H9 (cell line): Measurements from ENCODE around the gene KIAA0513. TPM values are rescaled to one million over a fixed set of nuclear protein-coding genes. Genes with fewer than 3 reads are reported as not detected.

Experiments used
- DNase-seq: peaks from one replicate; pipeline ENCODE4 v3.0.0-alpha.2; 2017
- H2AFZ ChIP-seq: one replicate; pipeline ENCODE4 v1.6.1; 2013; ENCODE audit warnings: mild to moderate bottlenecking, low read length, control low read depth, moderate library complexity
- H2AK5ac ChIP-seq: 2 replicates; pipeline ENCODE4 v1.6.1; 2013; ENCODE audit warnings: low read length, control low read depth, mixed read lengths; ENCODE audit not compliant: insufficient read length
- H2BK120ac ChIP-seq: one replicate; pipeline ENCODE4 v1.6.1; 2013; ENCODE audit warnings: low read depth, mild to moderate bottlenecking, low read length, control low read depth, inconsistent platforms; ENCODE audit not compliant: poor library complexity, severe bottlenecking
- H2BK12ac ChIP-seq: 2 replicates; pipeline ENCODE4 v1.6.1; 2013; ENCODE audit warnings: low read length, control low read depth, mixed read lengths, low read depth; ENCODE audit not compliant: insufficient read length
- H2BK15ac ChIP-seq: 2 replicates; pipeline ENCODE4 v1.6.1; 2013; ENCODE audit warnings: low read depth, low read length, control low read depth
- H2BK20ac ChIP-seq: one replicate; pipeline ENCODE4 v1.6.1; 2013; ENCODE audit warnings: low read depth, mild to moderate bottlenecking, low read length, control low read depth, inconsistent platforms; ENCODE audit not compliant: poor library complexity, severe bottlenecking
- H2BK5ac ChIP-seq: 2 replicates; pipeline ENCODE4 v1.6.1; 2013; ENCODE audit warnings: low read length, control low read depth, mixed read lengths; ENCODE audit not compliant: insufficient read length
- H3K14ac ChIP-seq: 2 replicates; pipeline ENCODE4 v1.6.1; 2013; ENCODE audit warnings: low read length, control low read depth; ENCODE audit not compliant: insufficient read depth
- H3K18ac ChIP-seq: 2 replicates; pipeline ENCODE4 v1.6.1; 2013; ENCODE audit warnings: low read depth, mild to moderate bottlenecking, mixed read lengths, low read length, control low read depth; ENCODE audit not compliant: insufficient read length
- H3K23ac ChIP-seq: 2 replicates; pipeline ENCODE4 v1.6.1; 2013; ENCODE audit warnings: low read length, control low read depth, mixed read lengths, low read depth; ENCODE audit not compliant: insufficient read length
- H3K23me2 ChIP-seq: 2 replicates; pipeline ENCODE4 v1.6.1; 2013; ENCODE audit warnings: low read depth, mild to moderate bottlenecking, mixed read lengths, low read length, control low read depth; ENCODE audit not compliant: insufficient read length, poor library complexity, severe bottlenecking
- H3K27ac ChIP-seq: 2 replicates; pipeline ENCODE4 v1.5.1; 2013; ENCODE audit warnings: low read length, control low read depth, mixed read lengths, low read depth; ENCODE audit not compliant: insufficient read length
- H3K27me3 ChIP-seq: 2 replicates; pipeline ENCODE4 v1.6.1; 2013; ENCODE audit warnings: low read length, control low read depth, inconsistent platforms; ENCODE audit not compliant: insufficient read depth
- H3K4ac ChIP-seq: 2 replicates; pipeline ENCODE4 v1.6.1; 2013; ENCODE audit warnings: low read depth, mild to moderate bottlenecking, control low read depth, inconsistent platforms, low read length, moderate library complexity
- H3K4me1 ChIP-seq: 2 replicates; pipeline ENCODE4 v1.6.1; 2013; ENCODE audit warnings: low read length, control low read depth, inconsistent platforms; ENCODE audit not compliant: insufficient read depth
- H3K4me2 ChIP-seq: 2 replicates; pipeline ENCODE4 v1.6.1; 2013; ENCODE audit warnings: low read length, control low read depth, mixed read lengths; ENCODE audit not compliant: insufficient read length, insufficient read depth
- H3K56ac ChIP-seq: 2 replicates; pipeline ENCODE4 v1.6.1; 2013; ENCODE audit warnings: low read depth, mild to moderate bottlenecking, mixed read lengths, low read length, control low read depth; ENCODE audit not compliant: insufficient read length
- H3K79me1 ChIP-seq: 2 replicates; pipeline ENCODE4 v1.6.1; 2013; ENCODE audit warnings: low read depth, mild to moderate bottlenecking, moderate library complexity, low read length, control low read depth, inconsistent platforms; ENCODE audit not compliant: insufficient read depth, poor library complexity, severe bottlenecking
- H3K79me2 ChIP-seq: 2 replicates; pipeline ENCODE4 v1.6.1; 2013; ENCODE audit warnings: low read length, control low read depth, inconsistent platforms; ENCODE audit not compliant: insufficient read depth
- H3K9ac ChIP-seq: 2 replicates; pipeline ENCODE4 v1.6.1; 2013; ENCODE audit warnings: low read length, control low read depth, mixed read lengths; ENCODE audit not compliant: insufficient read length; ENCODE audit errors: extremely low read depth
- H3K9me3 ChIP-seq: one replicate; pipeline ENCODE4 v1.6.1; 2013; ENCODE audit warnings: low read depth, low read length, inconsistent platforms; ENCODE audit not compliant: control insufficient read depth
- H3T11ph ChIP-seq: one replicate; pipeline ENCODE4 v1.6.1; 2013; ENCODE audit warnings: mild to moderate bottlenecking, low read length, control low read depth, inconsistent platforms
- H4K20me1 ChIP-seq: one replicate; pipeline ENCODE4 v1.6.1; 2013; ENCODE audit not compliant: control insufficient read depth, insufficient read length, insufficient read depth
- H4K5ac ChIP-seq: 2 replicates; pipeline ENCODE4 v1.6.1; 2013; ENCODE audit warnings: low read depth, mild to moderate bottlenecking, mixed read lengths, low read length, control low read depth; ENCODE audit not compliant: insufficient read length
- H4K8ac ChIP-seq: replicated peaks from 2 replicates; pipeline ENCODE4 v1.6.1; 2013; ENCODE audit warnings: low read length, control low read depth, mixed read lengths, low read depth; ENCODE audit not compliant: insufficient read length
- H4K91ac ChIP-seq: 2 replicates; pipeline ENCODE4 v1.6.1; 2013; ENCODE audit warnings: low read depth, mild to moderate bottlenecking, moderate library complexity, mixed read lengths, low read length, control low read depth; ENCODE audit not compliant: insufficient read length
- H3K27ac Mint-ChIP-seq, 3 experiments: 2 replicates in 2 of 3; 3 replicates in 1 of 3; pipeline ENCODE4 v1.8.0; 2020 to 2021; ENCODE audit warnings: mixed read lengths in 3 of 3, mild to moderate bottlenecking in 1 of 3, moderate library complexity in 1 of 3
- H3K27me3 Mint-ChIP-seq: 2 replicates; pipeline ENCODE4 v1.8.0; 2021; ENCODE audit warnings: low read depth, mild to moderate bottlenecking, moderate library complexity, mixed read lengths
- H3K36me3 Mint-ChIP-seq, 3 experiments: 2 replicates in 2 of 3; 3 replicates in 1 of 3; pipeline ENCODE4 v1.8.0; 2020 to 2021; ENCODE audit warnings: low read depth in 3 of 3, mixed read lengths in 3 of 3; ENCODE audit not compliant: insufficient read depth in 1 of 3
- H3K4me1 Mint-ChIP-seq, 2 experiments: 2 replicates each; pipeline ENCODE4 v1.8.0; 2020; ENCODE audit warnings: mixed read lengths in 2 of 2
- H3K4me3 Mint-ChIP-seq, 2 experiments: 2 replicates in 1 of 2; 3 replicates in 1 of 2; pipeline ENCODE4 v1.8.0; 2020 to 2021; ENCODE audit warnings: mild to moderate bottlenecking in 2 of 2, mixed read lengths in 2 of 2, moderate library complexity in 1 of 2
- H3K9me3 Mint-ChIP-seq, 2 experiments: 2 replicates in 1 of 2; 3 replicates in 1 of 2; pipeline ENCODE4 v1.8.0; 2020; ENCODE audit warnings: mild to moderate bottlenecking in 2 of 2, mixed read lengths in 2 of 2, moderate library complexity in 1 of 2
- WGBS: extraction: QIAGEN DNeasy Blood & Tissue Kit; methylation state at CpG from one replicate; pipeline ENCODE4 v1.1.7; 2013; ENCODE audit warnings: missing lambda C conversion rate, low lambda C conversion rate, mixed read lengths; ENCODE audit not compliant: insufficient read length; ENCODE audit errors: extremely low coverage; 5-methylcytosine and 5-hydroxymethylcytosine counted together
- total RNA-seq: library from RNA; stranded (reverse); gene quantifications from 2 replicates; pipeline ENCODE4 v1.2.1, GENCODE V29; 2021
- TF ChIP-seq, protein P1 (sequence below): fragments of 200-600 bp; sonication (generic); conservative IDR thresholded peaks from 3 replicates; pipeline ENCODE4 v1.8.0; 2021; ENCODE audit warnings: antibody characterized with exemption, mild to moderate bottlenecking

KIAA0513 gene
- total RNA-seq, 1 experiment from 2014 or later = 4.7 TPM

DNA sequence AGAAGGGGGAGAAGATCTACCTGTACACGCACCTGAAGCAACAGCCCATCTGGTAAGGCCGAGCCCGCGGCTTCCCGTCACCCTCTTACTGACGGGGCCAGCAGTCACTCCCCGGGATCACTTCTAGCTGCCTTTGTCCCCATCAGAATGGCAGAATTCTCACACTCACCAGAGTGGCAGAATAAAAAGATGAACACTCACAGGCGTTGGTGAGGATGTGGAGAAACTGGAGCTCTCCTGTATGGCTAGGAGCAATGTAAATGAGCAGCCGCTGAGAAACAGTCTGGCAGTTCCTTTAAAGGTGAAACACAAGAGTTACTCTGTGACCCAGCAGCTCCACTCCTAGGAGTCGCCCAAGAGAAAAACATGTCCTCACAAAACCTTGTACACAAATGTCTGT, 51.4 kb downstream of the KIAA0513 start:
- H2BK5ac ChIP-seq = no peak overlapping the region
- no peak overlapping the region for H4K8ac ChIP-seq
- no peak overlapping the region for H3K27ac ChIP-seq
- no peaks in the 10 kb centered on the region; the same call in 1 of the 2 replicates for H3K4me1 ChIP-seq
- H3K27me3 ChIP-seq = peaks cover 11% of the 10 kb centered on the region; the same call in 1 of the 2 replicates
- H3K9ac ChIP-seq = no peak overlapping the region
- H3K14ac ChIP-seq = no peak overlapping the region
- DNase-seq = no peak
- H3K79me1 ChIP-seq = no peaks in the 10 kb centered on the region
- H2BK12ac ChIP-seq = no peak overlapping the region
- no peak overlapping the region for H3K4me2 ChIP-seq
- no peaks in the 10 kb centered on the region for H4K20me1 ChIP-seq
- WGBS = no CpG with 5 or more reads among the region's 10 CpGs
- H4K91ac ChIP-seq = no peak overlapping the region
- H3K4me1 Mint-ChIP-seq = peaks cover 44 to 53% of the 10 kb centered on the region in 2 experiments
- no peaks in the 10 kb centered on the region for H3K9me3 ChIP-seq
- peaks cover 8% of the 10 kb centered on the region for H3K23me2 ChIP-seq
- no peak overlapping the region for H3K23ac ChIP-seq
- no peak overlapping the region for H2BK20ac ChIP-seq
- H3T11ph ChIP-seq = no peak overlapping the region
- no peak overlapping the region for H3K18ac ChIP-seq
- H3K79me2 ChIP-seq = no peaks in the 10 kb centered on the region
- TF ChIP-seq, protein P1, sequence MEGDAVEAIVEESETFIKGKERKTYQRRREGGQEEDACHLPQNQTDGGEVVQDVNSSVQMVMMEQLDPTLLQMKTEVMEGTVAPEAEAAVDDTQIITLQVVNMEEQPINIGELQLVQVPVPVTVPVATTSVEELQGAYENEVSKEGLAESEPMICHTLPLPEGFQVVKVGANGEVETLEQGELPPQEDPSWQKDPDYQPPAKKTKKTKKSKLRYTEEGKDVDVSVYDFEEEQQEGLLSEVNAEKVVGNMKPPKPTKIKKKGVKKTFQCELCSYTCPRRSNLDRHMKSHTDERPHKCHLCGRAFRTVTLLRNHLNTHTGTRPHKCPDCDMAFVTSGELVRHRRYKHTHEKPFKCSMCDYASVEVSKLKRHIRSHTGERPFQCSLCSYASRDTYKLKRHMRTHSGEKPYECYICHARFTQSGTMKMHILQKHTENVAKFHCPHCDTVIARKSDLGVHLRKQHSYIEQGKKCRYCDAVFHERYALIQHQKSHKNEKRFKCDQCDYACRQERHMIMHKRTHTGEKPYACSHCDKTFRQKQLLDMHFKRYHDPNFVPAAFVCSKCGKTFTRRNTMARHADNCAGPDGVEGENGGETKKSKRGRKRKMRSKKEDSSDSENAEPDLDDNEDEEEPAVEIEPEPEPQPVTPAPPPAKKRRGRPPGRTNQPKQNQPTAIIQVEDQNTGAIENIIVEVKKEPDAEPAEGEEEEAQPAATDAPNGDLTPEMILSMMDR = no peak
- no peaks in the 10 kb centered on the region for H3K9me3 Mint-ChIP-seq
- no peak overlapping the region for H2BK120ac ChIP-seq
- no peak overlapping the region for H2BK15ac ChIP-seq
- no peak overlapping the region for H2AK5ac ChIP-seq
- no peak overlapping the region for H3K4ac ChIP-seq
- peaks cover 87% of the 10 kb centered on the region for H3K27me3 Mint-ChIP-seq
- no peak overlapping the region for H3K27ac Mint-ChIP-seq
- no peak overlapping the region for H2AFZ ChIP-seq
- no peak overlapping the region for H3K56ac ChIP-seq
- no peak overlapping the region for H4K5ac ChIP-seq
- peaks cover 1 to 18% (median 10%) of the 10 kb centered on the region in 3 experiments; a peak in 5 of 7 replicates for H3K36me3 Mint-ChIP-seq
- H3K4me3 Mint-ChIP-seq = no peak overlapping the region
